Dedifferentiated amniotic fluid mesenchymal stem cell (primary cell): ENCODE measurements around the gene MS4A15.
A peak's percentile ranks its signal among the peaks of the same experiment; 100 is the strongest.
"Not testable (repeated sequence)": the region's sequence is repeated elsewhere in the genome, so short reads cannot be mapped to it uniquely, and the experiment has no call there.

Experiments used
- DNase-seq: peaks from one replicate; pipeline ENCODE4 v3.0.0-alpha.2; 2016; ENCODE audit errors: extremely low spot score

The MS4A15 gene

GRCh38 chr11:60754887-60755286 is 1.8 kb upstream of the MS4A15 start:
- DNase-seq = no peak

- DNase-seq = no peak
Observed at GRCh38 chr11:60757231-60757800, 649 bp downstream of the MS4A15 start.

- not testable (repeated sequence) for DNase-seq
Observed at GRCh38 chr11:60758671-60759070, 2.0 kb downstream of the MS4A15 start.

- DNase-seq = not testable (repeated sequence)
Observed at GRCh38 chr11:60759438-60760225, 3.0 kb downstream of the MS4A15 start.

DNA sequence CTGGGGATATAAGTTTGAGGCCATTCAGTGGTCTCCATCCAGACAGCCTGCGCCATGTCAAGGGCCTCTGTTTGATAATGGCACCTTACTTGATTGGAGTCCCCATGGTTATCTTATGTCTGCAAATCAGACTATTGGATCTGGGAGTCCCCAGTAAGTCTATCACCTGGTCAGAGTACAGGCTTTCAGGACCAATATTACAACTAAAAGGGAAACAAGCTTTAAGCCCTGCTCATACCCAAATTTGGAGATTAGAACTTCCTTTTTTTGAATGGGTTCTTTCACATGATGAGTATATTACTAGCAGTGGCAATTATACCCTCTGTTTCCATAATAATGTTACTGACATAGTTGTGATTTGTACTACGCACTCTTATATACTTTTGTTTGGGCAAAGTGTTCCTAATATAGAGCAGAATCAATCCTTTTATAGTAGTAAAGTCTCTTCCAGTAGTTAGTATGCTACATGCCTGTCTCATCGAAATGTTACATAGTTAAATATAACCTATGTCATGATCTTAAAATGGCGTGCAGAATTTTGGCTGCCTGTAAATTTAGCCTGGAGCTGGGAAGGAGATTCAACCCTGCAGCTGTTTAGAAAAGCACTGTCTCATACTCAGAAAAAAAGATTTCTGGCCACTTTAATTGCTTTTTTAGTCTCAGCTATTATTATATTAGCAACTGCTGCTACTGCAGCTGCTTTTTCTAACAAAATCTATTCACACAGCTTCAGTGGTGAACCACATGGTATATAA is 4.9 kb downstream of the MS4A15 start:
- no peak for DNase-seq

GRCh38 chr11:60762851-60763691 is 6.4 kb downstream of the MS4A15 start:
- DNase-seq = no peak

GRCh38 chr11:60763692-60764369 is 7.2 kb downstream of the MS4A15 start:
- no peak for DNase-seq

DNA sequence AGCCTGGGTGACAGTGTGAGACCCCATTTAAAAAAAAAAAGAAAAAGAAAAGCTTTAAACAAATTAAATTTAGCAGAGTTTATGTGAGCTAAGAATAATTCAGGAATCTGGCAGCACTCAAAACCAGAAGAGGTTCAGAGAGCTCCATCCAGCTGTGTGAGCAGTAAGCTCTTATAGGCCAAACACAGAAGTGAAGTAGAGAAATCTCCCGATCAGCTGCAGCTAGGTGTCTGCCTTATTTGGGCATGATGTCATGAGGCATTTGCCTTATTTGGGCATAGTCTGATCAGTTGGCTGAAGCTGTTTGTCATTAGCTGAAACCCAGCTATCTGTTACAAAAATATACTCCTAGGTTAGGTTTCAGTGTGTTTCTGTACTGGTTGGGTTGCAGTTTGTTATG is 8.2 kb downstream of the MS4A15 start:
- no peak for DNase-seq

- no peak for DNase-seq
Observed at GRCh38 chr11:60765355-60765754, 8.7 kb downstream of the MS4A15 start.

GRCh38 chr11:60766547-60766946 is 9.9 kb downstream of the MS4A15 start:
- DNase-seq = no peak

DNA sequence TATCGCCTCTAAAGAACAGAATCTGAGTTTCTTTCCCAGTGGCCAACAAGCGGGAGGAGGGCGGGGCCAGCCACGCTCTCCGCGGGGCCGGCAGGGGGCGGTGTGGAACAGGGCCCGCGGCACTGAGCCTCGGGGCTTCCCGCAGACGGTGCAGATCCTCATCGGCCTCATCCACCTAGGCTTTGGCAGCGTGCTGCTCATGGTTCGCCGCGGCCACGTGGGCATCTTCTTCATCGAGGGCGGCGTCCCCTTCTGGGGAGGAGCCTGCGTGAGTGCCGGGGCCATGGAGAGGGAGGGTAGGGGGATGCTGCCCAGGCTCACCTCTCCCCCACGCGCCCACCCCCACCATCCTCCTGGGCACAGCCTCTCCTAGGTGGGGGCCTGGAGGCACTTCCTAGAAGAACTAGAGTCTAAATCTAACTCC is 10.7 kb downstream of the MS4A15 start:
- DNase-seq = no peak

DNA sequence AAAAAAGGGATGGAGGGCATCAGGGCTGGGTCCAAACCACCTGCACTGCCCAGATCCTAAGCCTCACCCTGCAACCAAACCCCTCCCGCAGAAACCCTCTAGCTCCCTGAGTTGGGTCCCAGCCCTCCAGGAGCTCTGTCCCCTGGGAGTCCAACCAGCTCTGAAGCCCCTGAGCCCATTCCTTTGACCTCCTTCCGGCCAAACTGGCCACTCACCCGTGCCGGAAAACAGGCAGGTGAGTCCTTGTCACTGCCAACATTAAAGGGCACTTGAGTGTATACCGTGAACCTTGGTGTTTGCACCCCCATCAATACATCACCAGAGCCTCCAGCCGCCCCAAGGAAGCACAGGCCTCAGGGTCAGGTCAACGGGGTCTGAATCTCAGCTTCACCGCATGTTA is 11.5 kb downstream of the MS4A15 start:
- DNase-seq = no peak

GRCh38 chr11:60769273-60769672 is 12.6 kb downstream of the MS4A15 start:
- DNase-seq = no peak

GRCh38 chr11:60769811-60770210 is 13.1 kb downstream of the MS4A15 start:
- DNase-seq = no peak

DNA sequence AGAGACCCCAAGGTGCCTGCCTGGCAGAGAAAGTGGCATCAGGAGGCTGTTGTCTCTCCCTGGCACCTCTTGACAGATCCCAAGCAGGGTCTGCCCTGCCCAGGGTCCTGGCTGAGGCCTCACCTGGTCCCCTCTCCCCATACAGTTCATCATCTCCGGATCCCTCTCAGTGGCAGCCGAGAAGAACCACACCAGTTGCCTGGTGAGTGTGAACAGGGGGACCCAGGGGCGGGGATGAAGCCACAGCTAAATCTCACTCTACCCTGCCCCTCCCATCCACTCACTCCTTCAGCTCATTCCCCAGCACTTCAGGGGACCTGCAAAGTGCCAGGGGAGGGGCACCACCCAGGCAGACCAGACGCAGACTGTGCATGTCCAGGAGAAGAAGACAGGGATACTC is 14.5 kb downstream of the MS4A15 start:
- no peak for DNase-seq

GRCh38 chr11:60771879-60772525 is 15.3 kb downstream of the MS4A15 start:
- DNase-seq = no peak

GRCh38 chr11:60772666-60773065 is 16.0 kb downstream of the MS4A15 start:
- DNase-seq = no peak

- DNase-seq = no peak
Observed at GRCh38 chr11:60774726-60775125, 18.1 kb downstream of the MS4A15 start.

DNA sequence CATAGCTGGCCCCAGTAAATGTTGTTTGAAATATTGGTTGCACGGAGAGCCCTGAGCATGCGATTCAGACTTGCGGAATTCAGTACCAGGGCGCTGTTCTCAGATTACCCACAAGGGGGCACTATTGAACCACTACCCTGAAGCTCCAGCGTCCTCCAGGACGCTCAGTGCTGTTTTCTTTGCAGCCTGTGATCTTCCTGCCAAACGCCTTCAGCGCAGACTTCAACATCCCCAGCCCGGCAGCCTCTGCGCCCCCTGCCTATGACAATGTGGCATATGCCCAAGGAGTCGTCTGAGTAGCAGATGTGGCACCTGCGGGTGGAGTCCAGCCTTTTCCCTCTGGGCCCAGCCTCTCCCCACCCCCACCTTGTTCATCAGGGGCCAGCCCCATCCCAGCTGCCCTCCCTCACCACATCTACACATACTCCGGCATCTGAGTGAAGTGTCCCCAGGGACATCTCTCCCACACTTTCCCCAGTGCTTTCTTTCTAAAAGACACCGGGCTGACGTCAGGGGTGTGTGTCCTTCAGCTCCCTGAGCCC is 18.8 kb downstream of the MS4A15 start:
- peak; percentile 83 for DNase-seq

DNA sequence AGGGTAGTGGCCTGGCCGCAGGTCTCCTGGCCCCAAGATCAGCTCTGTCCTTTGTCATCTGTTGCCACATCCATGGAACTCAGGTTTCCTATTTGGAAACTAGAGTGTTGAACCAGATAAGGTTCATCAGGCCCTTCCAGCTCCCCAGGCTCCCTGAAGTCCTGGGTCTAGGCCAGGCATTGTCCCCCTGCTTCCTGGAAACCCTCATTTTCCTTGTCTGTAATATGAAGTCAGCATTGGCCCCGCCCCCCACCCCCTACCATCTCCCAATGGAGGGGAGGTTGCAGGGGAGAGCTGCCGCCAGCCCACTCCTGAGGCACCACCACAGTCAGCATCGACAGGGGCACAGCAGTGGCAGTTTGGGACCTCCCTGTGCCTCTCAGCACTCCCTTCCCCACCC is 19.5 kb downstream of the MS4A15 start:
- DNase-seq = no peak

GRCh38 chr11:60777106-60777505 is 20.4 kb downstream of the MS4A15 start:
- DNase-seq = no peak
